ENCODE measurements around the gene MGAT4A. TPM values are rescaled to one million over a fixed set of nuclear protein-coding genes. Genes with fewer than 3 reads are reported as not detected.
A peak's percentile ranks its signal among the peaks of the same experiment; 100 is the strongest.
"Not testable (repeated sequence)": the region's sequence is repeated elsewhere in the genome, so short reads cannot be mapped to it uniquely, and the experiment has no call there.

Gene MGAT4A
- total RNA-seq, 1 donor from 2014 or later = 3.2 TPM

DNA sequence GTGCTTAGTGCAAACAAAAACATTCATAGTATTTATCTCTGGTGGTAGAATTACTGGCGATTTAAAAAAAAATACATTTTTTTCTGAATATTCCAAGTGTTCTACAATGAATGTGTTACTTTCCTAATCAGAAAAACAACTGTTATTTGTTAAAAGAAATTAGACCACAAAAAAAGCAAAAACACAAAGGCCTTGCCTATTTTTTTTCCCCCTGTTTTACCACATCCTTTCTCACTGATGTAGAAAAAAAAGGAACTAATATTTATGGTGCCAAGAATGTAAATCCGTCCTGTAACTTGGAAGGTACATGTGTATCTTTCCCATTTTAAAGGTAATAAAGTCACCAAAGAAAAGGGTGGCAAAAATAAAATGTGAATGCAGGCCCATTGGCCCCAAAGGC is 28.4 kb upstream of the MGAT4A start:
- H3K27me3 ChIP-seq (ENCODE audit: control insufficient read depth, insufficient read depth, low read length) = no peaks in the 10 kb centered on the region
- TF ChIP-seq, protein P1, sequence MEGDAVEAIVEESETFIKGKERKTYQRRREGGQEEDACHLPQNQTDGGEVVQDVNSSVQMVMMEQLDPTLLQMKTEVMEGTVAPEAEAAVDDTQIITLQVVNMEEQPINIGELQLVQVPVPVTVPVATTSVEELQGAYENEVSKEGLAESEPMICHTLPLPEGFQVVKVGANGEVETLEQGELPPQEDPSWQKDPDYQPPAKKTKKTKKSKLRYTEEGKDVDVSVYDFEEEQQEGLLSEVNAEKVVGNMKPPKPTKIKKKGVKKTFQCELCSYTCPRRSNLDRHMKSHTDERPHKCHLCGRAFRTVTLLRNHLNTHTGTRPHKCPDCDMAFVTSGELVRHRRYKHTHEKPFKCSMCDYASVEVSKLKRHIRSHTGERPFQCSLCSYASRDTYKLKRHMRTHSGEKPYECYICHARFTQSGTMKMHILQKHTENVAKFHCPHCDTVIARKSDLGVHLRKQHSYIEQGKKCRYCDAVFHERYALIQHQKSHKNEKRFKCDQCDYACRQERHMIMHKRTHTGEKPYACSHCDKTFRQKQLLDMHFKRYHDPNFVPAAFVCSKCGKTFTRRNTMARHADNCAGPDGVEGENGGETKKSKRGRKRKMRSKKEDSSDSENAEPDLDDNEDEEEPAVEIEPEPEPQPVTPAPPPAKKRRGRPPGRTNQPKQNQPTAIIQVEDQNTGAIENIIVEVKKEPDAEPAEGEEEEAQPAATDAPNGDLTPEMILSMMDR (IDR thresholded peaks at IDR 0.05; ENCODE audit: insufficient read depth, low read length, poor library complexity, severe bottlenecking) = no peak
- no peaks in the 10 kb centered on the region for H3K36me3 ChIP-seq (ENCODE audit: control insufficient read depth, insufficient read depth, low read length)
- no peak for DNase-seq (ENCODE audit: low read depth)
- H3K4me3 ChIP-seq (ENCODE audit: low read depth, low read length) = no peak overlapping the region

- Histone ChIP-seq H3K27me3 (ENCODE audit: control insufficient read depth, insufficient read depth, low read length) (no peaks in the 10 kb centered on the region), H3K4me3 (ENCODE audit: low read depth, low read length) (no peak overlapping the region), H3K36me3 (ENCODE audit: control insufficient read depth, insufficient read depth, low read length) (no peaks in the 10 kb centered on the region)
- peak; percentile 75 for DNase-seq (ENCODE audit: low read depth)
- TF ChIP-seq, protein P1 (IDR thresholded peaks at IDR 0.05; ENCODE audit: insufficient read depth, low read length, poor library complexity, severe bottlenecking) = no peak
Observed at GRCh38 chr2:98757904-98758421, 27.0 kb upstream of the MGAT4A start.

- Histone ChIP-seq H3K36me3 (ENCODE audit: control insufficient read depth, insufficient read depth, low read length) (no peaks in the 10 kb centered on the region), H3K27me3 (ENCODE audit: control insufficient read depth, insufficient read depth, low read length) (no peaks in the 10 kb centered on the region), H3K4me3 (ENCODE audit: low read depth, low read length) (no peak overlapping the region)
- no peak for DNase-seq (ENCODE audit: low read depth)
- TF ChIP-seq, protein P1 (IDR thresholded peaks at IDR 0.05; ENCODE audit: insufficient read depth, low read length, poor library complexity, severe bottlenecking) = no peak
Observed at GRCh38 chr2:98753801-98754200, 22.9 kb upstream of the MGAT4A start.

GRCh38 chr2:98752711-98753110 is 21.8 kb upstream of the MGAT4A start:
- H3K4me3 ChIP-seq (ENCODE audit: low read depth, low read length); H3K27me3 ChIP-seq (ENCODE audit: control insufficient read depth, insufficient read depth, low read length); DNase-seq (ENCODE audit: low read depth); H3K36me3 ChIP-seq (ENCODE audit: control insufficient read depth, insufficient read depth, low read length): not testable (repeated sequence)

- TF ChIP-seq, protein P1 (IDR thresholded peaks at IDR 0.05; ENCODE audit: insufficient read depth, low read length, poor library complexity, severe bottlenecking) = no peak
- Histone ChIP-seq H3K27me3 (ENCODE audit: control insufficient read depth, insufficient read depth, low read length) (no peaks in the 10 kb centered on the region), H3K4me3 (ENCODE audit: low read depth, low read length) (no peak overlapping the region), H3K36me3 (ENCODE audit: control insufficient read depth, insufficient read depth, low read length) (no peaks in the 10 kb centered on the region)
- DNase-seq (ENCODE audit: low read depth) = no peak
Observed at GRCh38 chr2:98751748-98752147, 20.8 kb upstream of the MGAT4A start.

- Histone ChIP-seq H3K27me3 (ENCODE audit: control insufficient read depth, insufficient read depth, low read length) (no peaks in the 10 kb centered on the region), H3K36me3 (ENCODE audit: control insufficient read depth, insufficient read depth, low read length) (no peaks in the 10 kb centered on the region), H3K4me3 (ENCODE audit: low read depth, low read length) (no peak overlapping the region)
- TF ChIP-seq, protein P1 (IDR thresholded peaks at IDR 0.05; ENCODE audit: insufficient read depth, low read length, poor library complexity, severe bottlenecking) = no peak
- no peak for DNase-seq (ENCODE audit: low read depth)
Observed at GRCh38 chr2:98750593-98751282, 19.8 kb upstream of the MGAT4A start.
